Epidermal melanocyte (primary cell): ENCODE measurements around the gene UBAP2L.
A peak's percentile ranks its signal among the peaks of the same experiment; 100 is the strongest.
"Not testable (repeated sequence)": the region's sequence is repeated elsewhere in the genome, so short reads cannot be mapped to it uniquely, and the experiment has no call there.

ENCODE experiments used
- DNase-seq: peaks from one replicate; pipeline ENCODE4 v3.0.0; 2011; ENCODE audit warnings: low spot score; ENCODE audit not compliant: insufficient read length

UBAP2L gene

DNA sequence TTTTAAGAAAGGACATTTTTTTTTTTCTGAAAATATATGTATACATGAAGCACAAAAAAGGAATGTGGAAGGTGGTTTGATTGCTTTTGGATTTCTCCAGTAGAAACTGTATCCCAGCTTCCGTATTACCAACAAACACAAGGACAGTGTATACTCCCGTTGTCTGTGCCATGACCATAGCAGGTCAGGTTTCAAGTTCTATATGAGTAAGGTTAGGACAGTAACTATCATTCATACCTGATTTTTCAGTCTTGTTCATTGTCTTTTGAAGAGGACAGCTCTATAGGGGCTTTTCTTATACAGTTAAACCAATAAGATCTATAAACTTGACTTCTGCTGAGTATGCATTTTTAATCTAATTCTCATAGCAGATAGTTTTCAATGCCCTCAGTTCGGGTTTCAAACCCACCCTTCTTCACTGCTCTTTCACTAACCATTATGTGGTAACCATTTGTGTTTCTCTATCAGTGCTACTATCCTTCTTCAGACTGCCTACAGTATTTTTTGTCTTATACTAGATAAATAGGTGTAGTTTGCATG is 19.6 kb downstream of the UBAP2L start:
- DNase-seq, result no peak

DNA sequence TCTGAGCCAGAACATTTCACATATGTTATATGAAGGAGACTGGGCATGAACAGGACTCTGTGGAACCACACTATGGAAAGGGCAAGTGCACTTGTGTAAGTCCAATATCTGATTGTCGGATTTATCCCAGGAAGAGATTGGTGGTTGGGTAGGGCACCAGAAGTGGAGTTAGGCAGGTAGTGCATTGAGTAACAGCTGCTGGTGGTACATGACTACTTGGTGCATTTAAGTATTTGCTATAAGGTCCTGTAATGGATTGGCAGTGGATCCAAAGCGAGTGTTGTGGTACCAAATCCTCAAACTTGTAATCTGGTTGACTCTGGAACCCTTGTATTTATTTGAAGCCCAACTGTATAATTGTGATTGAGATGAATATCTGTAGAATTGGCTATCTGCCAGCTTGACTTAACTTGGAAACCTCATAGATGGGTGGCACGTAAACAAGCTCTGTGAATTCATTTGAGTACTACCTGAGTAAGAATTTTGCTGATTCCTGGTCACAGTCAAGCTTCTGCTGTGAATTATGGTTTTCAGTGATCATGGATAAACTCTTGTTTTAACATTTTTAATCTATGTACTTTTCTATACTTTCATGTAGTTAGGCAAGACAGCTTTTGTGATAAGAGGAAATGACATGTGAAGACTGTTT is 21.1 kb downstream of the UBAP2L start:
- no peak for DNase-seq

DNA sequence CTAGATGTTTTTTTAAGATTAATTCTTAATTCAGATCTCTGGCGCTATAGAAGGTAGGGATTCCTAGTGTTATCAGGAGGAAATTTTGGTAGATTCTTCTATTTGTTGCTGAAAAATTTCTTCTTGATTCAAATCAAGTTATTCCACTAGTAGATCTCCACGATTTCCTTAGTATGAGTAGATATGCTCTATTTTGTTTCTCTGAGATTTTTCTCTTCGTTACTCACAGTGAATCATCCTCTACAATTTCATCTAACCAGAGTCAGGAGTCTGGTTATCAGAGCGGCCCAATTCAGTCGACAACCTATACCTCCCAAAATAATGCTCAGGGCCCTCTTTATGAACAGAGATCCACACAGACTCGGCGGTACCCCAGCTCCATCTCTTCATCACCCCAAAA is 32.9 kb downstream of the UBAP2L start:
- DNase-seq, result no peak

DNA sequence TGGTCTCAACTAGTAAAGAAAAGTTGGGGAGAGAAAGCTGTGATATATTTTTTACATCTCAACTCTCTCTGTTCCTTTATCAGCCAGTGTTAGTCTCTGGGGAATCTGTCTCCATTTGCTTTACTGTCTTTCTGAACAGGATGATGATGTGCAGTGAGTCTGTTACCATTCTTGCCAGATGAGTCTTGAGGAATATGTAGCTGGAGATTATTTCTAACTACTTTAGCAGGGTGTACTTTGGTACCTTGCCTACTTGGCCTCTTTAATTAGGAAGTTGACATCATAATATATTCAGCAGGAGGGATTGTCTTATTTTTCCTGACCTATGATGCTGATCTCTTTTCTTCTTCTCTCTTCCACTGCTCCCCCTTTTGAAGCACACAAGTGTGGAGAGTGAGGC is 35.9 kb downstream of the UBAP2L start:
- no peak for DNase-seq

DNA sequence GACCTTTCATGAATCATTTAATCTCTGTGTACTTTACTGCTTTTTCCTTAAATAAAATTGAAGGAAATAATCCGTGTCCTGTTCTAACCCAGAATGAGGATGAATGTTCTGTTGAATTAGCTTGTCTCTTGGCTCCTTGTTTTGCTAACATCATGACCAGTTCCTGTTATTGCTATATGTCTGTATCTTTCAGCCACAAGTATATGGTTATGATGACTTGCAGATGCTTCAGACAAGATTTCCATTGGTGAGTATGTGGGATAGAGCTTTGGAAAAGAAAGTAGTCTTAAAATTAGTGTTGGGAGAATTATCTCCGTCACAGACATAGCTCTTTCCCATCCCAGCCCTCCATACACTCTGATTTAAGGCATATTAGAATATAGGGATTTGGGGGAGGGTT is 38.0 kb downstream of the UBAP2L start:
- DNase-seq, result no peak

DNA sequence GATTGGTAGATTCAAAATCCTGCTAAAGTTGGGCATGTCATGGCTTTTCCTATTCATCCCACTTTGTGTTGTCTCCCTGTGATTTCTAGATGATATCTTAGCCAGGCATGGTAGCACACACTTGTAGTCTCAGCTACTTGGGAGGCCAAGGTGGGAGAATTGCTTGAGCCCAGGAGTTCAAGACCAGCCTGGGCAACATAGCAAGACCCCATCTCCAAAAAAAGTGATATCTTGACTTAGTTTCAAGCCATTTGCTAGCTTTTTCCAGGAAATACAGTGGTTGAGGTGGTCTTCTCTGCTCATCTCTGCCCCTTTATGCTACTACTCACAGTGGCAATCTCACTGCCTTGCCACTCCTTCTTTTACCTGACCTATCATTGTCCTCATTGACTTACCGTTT is 39.4 kb downstream of the UBAP2L start:
- no peak for DNase-seq

DNA sequence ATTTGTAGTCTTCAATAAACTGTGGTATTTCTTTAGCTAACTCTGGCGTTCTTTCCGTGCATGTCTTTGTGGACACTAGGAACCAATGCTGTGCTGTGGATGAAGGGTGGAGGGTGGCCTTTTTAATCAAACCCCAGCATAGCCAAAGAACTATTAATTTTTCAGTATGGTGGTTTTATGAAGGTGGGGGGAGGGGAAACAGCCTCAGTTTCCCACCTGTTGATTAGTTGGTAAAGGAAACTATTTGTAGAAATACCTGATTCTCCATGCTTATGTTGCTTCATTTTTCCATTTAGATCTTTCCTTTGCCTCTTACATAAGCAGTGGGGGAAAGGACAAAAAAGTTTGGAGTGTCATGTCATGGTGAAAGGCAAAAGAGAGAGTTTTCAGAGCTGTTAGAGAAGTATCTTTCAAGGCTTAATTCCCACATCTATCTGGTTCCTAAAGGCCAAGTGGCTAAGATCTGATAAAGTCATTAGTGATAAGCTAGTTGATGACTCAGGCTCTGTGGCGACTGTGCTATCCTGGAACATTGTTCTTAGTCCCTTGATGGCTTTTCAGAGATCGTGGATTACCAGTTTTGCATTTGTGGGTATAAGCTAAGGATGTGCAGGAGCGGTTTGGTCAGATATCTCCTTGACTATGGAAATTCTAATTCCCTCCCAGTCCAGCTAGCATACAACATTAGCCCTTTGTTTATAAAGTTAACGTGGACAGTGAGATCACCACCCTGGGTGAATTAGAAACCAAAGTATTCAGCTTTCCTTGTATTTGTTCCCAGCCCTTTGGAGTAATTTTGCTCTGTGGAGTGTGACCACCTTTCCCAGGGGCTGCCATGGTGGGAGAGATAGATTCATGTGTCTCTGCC is 42.9 kb downstream of the UBAP2L start:
- DNase-seq, result no peak

DNA sequence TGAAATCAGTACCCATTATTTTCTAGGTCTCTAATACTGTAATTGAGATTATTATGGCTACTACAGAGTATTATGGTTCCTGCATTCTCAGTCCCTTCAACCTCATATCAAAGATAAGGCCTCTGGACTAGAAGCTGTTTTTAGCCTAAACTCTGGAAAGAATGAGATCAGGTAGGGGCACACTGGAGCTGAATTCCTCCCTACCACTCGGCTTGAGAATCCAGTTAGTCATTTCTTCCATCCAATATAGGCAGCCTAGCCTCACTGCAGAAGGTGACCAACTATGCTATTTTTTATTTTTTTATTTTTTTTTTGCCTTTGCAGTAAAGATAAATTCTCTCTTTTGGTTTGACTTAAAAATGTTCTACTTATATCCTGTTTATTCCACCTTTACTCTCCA is 43.7 kb downstream of the UBAP2L start:
- no peak for DNase-seq

DNA sequence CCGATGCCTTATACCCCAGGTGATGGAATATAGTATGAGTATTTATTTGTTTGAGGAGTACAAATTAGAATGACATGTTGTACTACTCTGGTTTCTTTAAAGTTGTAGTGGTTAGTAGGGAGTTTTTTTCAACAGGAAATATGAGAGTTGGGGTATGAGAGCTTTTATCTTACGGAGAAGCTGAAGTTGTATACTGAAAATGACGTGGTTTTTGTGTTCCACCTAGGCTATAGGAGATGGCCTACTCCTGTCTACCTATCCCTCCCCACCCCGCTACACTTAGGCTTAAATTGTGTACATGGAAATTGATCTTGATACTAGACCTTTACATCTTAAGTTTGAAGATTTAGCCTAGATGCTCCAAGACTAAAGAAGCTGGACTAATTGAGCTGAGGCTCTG is 44.8 kb downstream of the UBAP2L start:
- DNase-seq, result no peak

DNA sequence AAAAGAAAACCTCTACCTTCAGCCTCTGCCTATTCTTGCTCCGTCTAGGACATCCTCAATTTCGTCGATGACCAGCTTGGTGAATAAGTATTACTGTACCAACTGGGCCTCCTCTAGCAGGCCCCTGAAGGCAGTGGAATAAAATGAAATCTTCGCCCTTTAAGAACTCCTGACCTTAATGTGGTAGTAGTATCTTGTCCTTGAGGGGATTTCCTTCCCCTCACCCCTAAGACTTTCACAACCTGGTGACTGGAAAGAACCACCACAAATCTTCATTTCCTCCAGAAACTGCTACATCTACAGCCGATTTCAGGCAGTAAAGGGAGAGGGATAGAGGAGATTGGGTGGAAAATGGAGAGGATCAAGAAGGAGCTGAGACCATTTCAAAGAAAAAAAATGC is 50.1 kb downstream of the UBAP2L start:
- DNase-seq, result no peak

DNA sequence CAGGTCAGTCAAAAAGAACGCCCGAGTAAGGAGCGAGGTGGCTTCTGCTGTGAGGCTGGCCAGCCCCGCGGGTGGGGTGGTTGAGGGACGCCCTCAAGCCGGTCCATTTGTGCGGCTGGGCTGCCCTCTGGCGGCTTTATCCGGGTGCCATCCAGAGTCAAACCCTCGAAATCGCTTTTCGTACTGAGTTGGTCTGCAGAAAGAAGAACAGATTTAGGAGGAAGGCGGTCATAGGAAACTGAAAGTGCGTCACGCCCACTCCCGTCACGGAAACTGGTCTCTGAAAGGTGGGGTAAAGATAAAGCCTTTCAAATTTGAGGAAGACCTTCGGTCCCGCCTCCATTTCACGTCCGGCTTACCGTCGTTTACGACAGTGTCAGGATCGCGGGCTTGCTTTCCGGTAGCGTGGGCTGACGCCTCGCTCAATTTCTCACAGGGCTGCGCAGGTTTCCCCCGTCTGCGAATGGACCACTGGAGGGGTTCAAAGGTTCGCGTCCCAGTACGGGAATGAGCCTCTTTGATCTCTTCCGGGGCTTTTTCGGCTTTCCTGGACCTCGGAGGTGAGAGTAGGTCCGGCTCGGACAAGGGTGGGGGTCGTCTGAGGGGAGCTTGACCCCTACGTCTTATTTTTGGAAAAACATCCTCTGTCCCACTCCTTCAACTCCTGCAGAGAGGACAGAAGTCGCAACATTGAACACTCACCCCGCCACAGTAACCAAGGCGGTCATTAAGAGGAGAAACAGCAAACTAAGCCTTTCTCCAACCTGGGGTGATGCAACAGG is 51.7 kb downstream of the UBAP2L start, which contains the start of gene HAX1:
Gene HAX1, plus strand, starts transcription at position 413 of the 782 bp plus-strand sequence. Its CDS starts 95 bp downstream, at position 508.
- peak; percentile 92 for DNase-seq

DNA sequence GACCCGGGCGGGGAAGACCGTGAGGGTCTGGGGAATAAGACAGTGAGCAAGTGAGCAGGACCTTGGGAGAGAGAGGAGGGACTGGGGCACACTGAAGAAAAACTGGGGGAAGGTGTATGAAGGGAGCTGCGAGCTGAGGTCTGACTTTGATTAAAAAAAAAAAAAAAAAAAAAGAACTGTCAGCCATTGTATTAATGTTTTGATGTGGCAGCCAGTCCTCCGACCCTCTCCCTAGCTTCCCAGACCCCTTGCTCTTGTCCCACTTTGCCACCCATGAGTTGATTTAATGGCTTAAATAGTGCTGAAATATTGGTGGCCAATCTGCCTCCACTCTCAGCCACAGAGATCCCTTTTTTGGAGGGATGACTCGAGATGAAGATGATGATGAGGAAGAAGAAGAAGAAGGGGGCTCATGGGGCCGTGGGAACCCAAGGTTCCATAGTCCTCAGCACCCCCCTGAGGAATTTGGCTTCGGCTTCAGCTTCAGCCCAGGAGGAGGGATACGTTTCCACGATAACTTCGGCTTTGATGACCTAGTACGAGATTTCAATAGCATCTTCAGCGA is 52.3 kb downstream of the UBAP2L start:
- DNase-seq, result no peak

DNA sequence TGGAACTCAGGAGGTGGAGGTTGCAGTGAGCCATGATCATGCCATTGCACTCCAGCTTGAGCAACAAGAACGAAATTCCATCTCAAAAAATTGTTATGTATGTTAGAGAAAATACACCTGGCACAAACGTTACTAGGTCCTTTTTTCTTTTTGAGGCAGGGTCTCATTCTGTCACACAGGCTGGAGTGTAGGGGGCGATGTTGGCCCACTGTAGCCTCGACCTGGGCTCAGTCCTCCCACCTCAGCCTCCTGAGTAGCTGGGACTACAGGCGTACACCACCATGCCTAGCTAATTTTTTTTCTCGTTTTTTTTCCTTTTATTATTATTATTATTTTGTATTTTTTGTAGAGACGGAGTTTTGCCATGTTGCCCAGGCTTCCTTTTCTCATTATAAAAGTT is 56.0 kb downstream of the UBAP2L start:
- DNase-seq, result no peak

DNA sequence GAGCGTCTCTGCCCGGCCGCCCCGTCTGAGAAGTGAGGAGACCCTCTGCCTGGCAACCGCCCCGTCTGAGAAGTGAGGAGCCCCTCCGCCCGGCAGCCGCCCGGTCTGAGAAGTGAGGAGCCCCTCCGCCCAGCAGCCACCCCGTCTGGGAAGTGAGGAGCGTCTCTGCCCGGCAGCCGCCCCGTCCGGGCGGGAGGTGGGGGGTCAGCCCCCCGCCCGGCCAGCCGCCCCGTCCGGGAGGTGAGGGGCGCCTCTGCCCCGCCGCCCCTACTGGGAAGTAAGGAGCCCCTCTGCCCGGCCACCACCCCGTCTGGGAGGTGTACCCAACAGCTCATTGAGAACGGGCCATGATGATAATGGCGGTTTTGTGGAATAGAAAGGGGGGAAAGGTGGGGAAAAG is 66.8 kb downstream of the UBAP2L start:
- DNase-seq, result not testable (repeated sequence)

DNA sequence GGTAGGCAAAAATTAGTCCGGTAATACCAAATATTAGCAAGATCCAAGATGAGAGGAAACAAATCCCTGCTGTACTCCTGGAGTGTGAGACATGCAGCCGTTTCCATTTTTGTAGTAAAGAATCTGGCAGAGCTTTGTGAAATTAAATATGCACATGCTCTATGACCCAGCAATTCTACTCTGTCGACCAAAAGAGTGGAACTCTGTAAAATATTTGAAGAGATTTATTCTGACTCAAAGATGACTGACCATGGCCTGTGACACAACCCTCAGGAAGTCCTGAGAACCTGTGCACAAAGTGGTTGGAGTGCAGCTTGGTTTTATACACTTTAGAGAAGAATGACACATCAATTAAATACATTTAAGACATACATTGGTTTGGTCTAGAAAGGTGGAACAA is 67.9 kb downstream of the UBAP2L start:
- DNase-seq, result no peak

DNA sequence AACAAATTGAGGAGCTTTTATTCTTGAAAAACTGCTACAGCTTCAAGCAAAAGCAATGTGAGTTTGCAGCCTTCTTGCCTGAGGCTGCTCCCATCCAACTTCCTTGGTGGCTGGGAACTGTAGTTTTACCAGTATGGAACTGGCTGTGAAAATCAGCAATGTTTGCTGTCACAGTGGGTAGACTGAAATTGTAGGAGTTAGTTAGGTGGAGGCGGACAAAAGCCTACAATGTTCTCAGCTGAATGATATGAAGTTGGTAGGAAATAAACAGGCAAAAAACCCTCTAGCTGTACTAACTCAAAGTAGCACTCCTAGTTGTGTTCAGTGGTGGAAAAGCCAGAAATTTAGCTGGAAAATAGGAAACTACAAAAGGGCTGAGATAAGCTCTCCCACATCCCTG is 70.2 kb downstream of the UBAP2L start:
- DNase-seq, result no peak

DNA sequence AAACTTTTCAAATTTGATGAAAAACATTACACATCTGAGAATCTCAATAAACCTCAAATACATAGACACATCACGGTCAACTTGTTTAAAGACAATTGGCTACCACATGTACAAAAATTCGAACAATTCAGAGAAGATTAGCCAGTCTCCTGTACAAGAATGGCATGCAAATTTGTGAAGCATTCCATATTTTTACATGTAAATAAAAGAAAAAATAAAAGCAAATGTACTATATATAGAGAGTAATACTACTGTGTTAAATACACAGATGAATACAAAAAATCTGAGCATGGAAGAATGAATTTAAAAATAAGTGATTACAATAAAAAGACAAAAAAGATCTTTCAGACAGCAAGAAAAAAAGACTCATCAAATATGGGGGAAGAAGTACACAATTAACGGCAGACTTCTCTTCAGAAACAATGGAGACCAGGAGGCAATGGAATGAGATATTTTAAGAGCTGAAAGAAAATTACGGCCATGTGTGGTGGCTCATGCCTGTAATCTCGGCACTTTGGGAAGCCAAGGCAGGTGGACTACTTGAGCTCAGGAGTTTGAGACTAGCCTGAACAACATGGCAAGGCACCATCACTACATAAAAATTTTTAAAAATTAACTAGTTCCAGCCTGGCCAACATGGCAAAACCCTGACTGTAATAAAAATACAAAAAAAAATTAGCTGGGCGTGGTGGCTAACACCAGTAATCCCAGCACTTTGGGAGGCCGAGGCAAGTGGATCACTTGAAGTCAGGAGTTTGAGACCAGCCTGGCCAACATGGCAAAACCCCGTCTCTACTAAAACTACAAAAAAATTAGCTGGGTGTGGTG is 74.9 kb downstream of the UBAP2L start:
- DNase-seq, result no peak

DNA sequence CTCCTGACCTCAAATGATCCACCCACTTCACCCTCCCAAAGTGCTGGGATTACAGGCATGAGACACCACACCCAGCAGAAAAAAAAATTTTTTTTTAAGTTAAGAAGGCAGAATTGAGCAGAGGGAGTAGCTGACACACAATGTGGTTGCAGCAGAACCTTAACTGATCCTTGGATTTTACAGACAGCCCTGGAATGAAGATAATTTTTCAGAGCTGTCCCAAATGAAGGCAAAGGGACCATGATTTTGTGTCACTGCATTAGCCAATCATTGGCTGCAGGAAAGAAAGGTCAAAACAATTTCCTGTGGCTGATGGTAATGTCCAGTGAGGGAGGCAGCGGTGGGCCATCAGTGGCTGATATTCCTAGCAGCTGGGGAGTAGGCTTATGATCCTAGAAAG is 80.8 kb downstream of the UBAP2L start:
- DNase-seq, result no peak

DNA sequence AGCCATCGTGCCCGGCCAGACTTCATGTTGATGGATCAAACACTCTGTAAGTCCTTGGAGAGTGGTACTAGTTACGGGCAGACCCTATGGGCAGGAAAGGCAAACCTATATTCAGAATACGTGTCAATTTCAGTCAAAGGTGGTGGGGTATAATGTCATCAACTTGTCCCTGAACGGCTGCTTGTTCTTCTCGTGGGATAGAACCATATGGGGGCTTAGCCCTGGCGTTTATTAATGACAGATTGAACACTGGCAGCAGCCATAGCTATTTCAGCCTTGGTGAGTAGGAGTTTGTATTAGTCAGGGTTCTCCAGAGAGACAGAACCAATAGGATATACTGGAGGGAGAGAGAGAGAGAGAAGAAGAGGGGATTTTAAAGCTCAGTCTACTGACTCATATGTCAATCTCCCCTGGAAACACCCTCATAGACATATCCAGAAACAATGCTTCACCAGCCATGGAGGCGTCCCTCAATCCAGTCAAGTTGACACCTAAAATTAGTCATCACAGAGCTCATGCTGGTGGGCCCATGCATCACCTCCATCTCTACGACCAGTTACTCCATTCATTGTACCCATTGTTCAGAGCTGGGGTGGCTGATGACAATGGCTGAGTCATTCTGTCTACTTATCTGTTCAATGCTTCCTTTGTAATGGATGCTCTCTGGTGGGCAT is 84.0 kb downstream of the UBAP2L start:
- DNase-seq, result no peak

DNA sequence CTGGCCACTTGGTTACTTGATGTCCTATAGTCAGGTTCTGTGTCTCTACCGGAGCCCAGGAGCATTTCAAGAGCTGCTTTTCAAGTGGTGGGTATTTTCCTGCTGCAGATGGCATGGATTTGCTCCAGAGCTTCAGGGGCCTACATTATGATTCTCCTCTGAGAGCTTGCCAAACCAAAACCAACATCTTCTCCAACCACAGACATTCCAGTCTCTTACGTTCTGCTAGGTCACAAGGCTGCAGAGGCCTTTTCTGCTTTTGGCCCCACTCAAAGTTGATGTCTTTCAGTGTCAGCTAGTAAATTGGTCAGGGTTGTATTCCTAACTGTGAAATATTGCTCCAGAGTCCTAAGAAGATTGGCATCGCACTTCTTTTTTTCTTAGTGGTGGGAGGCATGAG is 85.4 kb downstream of the UBAP2L start:
- DNase-seq, result no peak
